ENCODE results near the gene ZC3H14.
"Not testable (repeated sequence)": the region's sequence is repeated elsewhere in the genome, so short reads cannot be mapped to it uniquely, and the experiment has no call there.

Gene ZC3H14

GRCh38 chr14:88562831-88563686, at the start of gene ZC3H14:
Gene ZC3H14 (plus strand): TSS chr14:88563037. CDS start chr14:88563134, 97 bp downstream.
- DNase-seq (ENCODE audit: low spot score), result peak; percentile 89

- no peak for DNase-seq (ENCODE audit: low spot score)
Measured at GRCh38 chr14:88515499-88516221, 47.2 kb upstream of the ZC3H14 start.

- DNase-seq (ENCODE audit: low spot score), result no peak
Measured at GRCh38 chr14:88516861-88517357, 45.9 kb upstream of the ZC3H14 start.

GRCh38 chr14:88518592-88519512, 44.0 kb upstream of the ZC3H14 start:
- DNase-seq (ENCODE audit: low spot score), result no peak

- no peak for DNase-seq (ENCODE audit: low spot score)
Measured at GRCh38 chr14:88519907-88520306, 42.9 kb upstream of the ZC3H14 start.

- no peak for DNase-seq (ENCODE audit: low spot score)
Measured at GRCh38 chr14:88521818-88522217, 41.0 kb upstream of the ZC3H14 start.

- no peak for DNase-seq (ENCODE audit: low spot score)
Measured at GRCh38 chr14:88522393-88522792, 40.4 kb upstream of the ZC3H14 start.

- not testable (repeated sequence) for DNase-seq (ENCODE audit: low spot score)
Measured at GRCh38 chr14:88529889-88530288, 32.9 kb upstream of the ZC3H14 start.

- DNase-seq (ENCODE audit: low spot score), result no peak
Measured at GRCh38 chr14:88533064-88533602, 29.7 kb upstream of the ZC3H14 start.

- no peak for DNase-seq (ENCODE audit: low spot score)
Measured at GRCh38 chr14:88535149-88535548, 27.7 kb upstream of the ZC3H14 start.

GRCh38 chr14:88535813-88536212, 27.0 kb upstream of the ZC3H14 start:
- no peak for DNase-seq (ENCODE audit: low spot score)

GRCh38 chr14:88541324-88541723, 21.5 kb upstream of the ZC3H14 start:
- no peak for DNase-seq (ENCODE audit: low spot score)

GRCh38 chr14:88542857-88543795, 19.7 kb upstream of the ZC3H14 start:
- DNase-seq (ENCODE audit: low spot score), result no peak

- no peak for DNase-seq (ENCODE audit: low spot score)
Measured at GRCh38 chr14:88545256-88545655, 17.6 kb upstream of the ZC3H14 start.

- no peak for DNase-seq (ENCODE audit: low spot score)
Measured at GRCh38 chr14:88546621-88547385, 16.0 kb upstream of the ZC3H14 start.

- no peak for DNase-seq (ENCODE audit: low spot score)
Measured at GRCh38 chr14:88547386-88547780, 15.5 kb upstream of the ZC3H14 start.

- DNase-seq (ENCODE audit: low spot score), result no peak
Measured at GRCh38 chr14:88550078-88550477, 12.8 kb upstream of the ZC3H14 start.

- DNase-seq (ENCODE audit: low spot score), result peak; percentile 87
Measured at GRCh38 chr14:88551094-88551870, 11.6 kb upstream of the ZC3H14 start.

GRCh38 chr14:88551980-88552431, 10.8 kb upstream of the ZC3H14 start:
- DNase-seq (ENCODE audit: low spot score), result peak; percentile 23
